ENCODE data around the gene CTAG1A.
"Not testable (repeated sequence)": the region's sequence is repeated elsewhere in the genome, so short reads cannot be mapped to it uniquely, and the experiment has no call there.

Gene CTAG1A

GRCh38 chrX:154608823-154609222 is 23.9 kb downstream of the CTAG1A start:
- not testable (repeated sequence) for H3K36me3 ChIP-seq (ENCODE audit: control insufficient read depth in 2 of 2, insufficient read depth in 2 of 2, low read length in 2 of 2); H3K4me3 ChIP-seq (ENCODE audit: low read length in 2 of 2); H3K27me3 ChIP-seq (ENCODE audit: control insufficient read depth in 2 of 2, insufficient read depth in 2 of 2, low read length in 2 of 2); H3K4me1 ChIP-seq (ENCODE audit: control insufficient read depth in 2 of 2, insufficient read depth in 2 of 2, low read length in 2 of 2); H3K9me3 ChIP-seq (ENCODE audit: control insufficient read depth in 2 of 2, low read length in 2 of 2); H3K9ac ChIP-seq (ENCODE audit: low read depth in 1 of 2, low read length in 2 of 2); H3K27ac ChIP-seq (ENCODE audit: low read depth in 2 of 2, low read length in 2 of 2)

DNA sequence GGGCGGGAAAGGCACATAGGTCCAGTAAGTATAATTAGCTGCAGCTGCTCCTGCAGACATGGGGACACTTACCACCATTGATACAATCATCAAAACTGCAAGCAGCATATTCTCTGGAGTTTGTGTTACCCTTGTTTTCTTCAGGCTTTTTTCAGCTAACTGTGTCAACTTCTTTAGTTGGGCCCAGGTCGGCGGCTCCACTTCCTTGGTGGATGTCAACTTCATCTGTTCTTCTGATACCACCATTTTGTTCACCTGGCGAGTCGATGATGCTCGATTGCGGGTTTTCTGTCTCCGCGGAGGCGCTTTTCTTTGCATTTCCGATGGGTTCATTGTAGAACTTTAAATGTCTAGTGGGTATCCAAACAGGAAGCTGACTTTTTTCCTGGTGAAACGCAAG is 26.2 kb downstream of the CTAG1A start:
- H3K4me3 ChIP-seq (ENCODE audit: low read length in 2 of 2); H3K9ac ChIP-seq (ENCODE audit: low read depth in 1 of 2, low read length in 2 of 2); H3K4me1 ChIP-seq (ENCODE audit: control insufficient read depth in 2 of 2, insufficient read depth in 2 of 2, low read length in 2 of 2); H3K27me3 ChIP-seq (ENCODE audit: control insufficient read depth in 2 of 2, insufficient read depth in 2 of 2, low read length in 2 of 2); H3K27ac ChIP-seq (ENCODE audit: low read depth in 2 of 2, low read length in 2 of 2); H3K36me3 ChIP-seq (ENCODE audit: control insufficient read depth in 2 of 2, insufficient read depth in 2 of 2, low read length in 2 of 2); H3K9me3 ChIP-seq (ENCODE audit: control insufficient read depth in 2 of 2, low read length in 2 of 2): not testable (repeated sequence)

GRCh38 chrX:154613586-154613985 is 28.7 kb downstream of the CTAG1A start:
- not testable (repeated sequence) for H3K9me3 ChIP-seq (ENCODE audit: control insufficient read depth in 2 of 2, low read length in 2 of 2); H3K27me3 ChIP-seq (ENCODE audit: control insufficient read depth in 2 of 2, insufficient read depth in 2 of 2, low read length in 2 of 2); H3K4me1 ChIP-seq (ENCODE audit: control insufficient read depth in 2 of 2, insufficient read depth in 2 of 2, low read length in 2 of 2); H3K9ac ChIP-seq (ENCODE audit: low read depth in 1 of 2, low read length in 2 of 2); H3K4me3 ChIP-seq (ENCODE audit: low read length in 2 of 2); H3K27ac ChIP-seq (ENCODE audit: low read depth in 2 of 2, low read length in 2 of 2); H3K36me3 ChIP-seq (ENCODE audit: control insufficient read depth in 2 of 2, insufficient read depth in 2 of 2, low read length in 2 of 2)

DNA sequence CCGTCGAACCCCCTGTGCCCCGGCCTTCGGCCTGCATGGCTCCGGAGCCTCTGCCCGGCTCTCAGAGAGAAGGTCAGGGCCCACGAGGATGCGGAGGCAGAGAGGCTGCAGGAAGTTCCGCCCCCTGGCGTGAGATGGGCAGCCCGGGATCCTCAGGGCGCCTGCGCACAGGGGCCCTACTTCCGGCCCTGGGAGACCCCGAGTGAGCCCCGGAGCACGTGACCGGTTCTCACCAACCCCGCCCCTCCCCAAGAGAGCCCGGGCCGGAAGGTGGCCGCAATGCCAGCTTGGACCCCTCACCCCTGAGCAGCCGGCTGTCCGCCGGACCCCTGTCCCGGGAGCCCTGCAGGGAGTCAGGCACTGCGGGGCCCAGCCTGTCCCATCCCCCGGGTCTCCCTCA is 34.2 kb downstream of the CTAG1A start, which contains the start of gene CTAG1B:
Gene CTAG1B, minus strand, starts transcription at position 101 of the 400 bp plus-strand sequence. Its CDS starts 64 bp downstream, at position 37.
- H3K4me3 ChIP-seq (ENCODE audit: low read length in 2 of 2); H3K9ac ChIP-seq (ENCODE audit: low read depth in 1 of 2, low read length in 2 of 2); H3K36me3 ChIP-seq (ENCODE audit: control insufficient read depth in 2 of 2, insufficient read depth in 2 of 2, low read length in 2 of 2); H3K9me3 ChIP-seq (ENCODE audit: control insufficient read depth in 2 of 2, low read length in 2 of 2); H3K27me3 ChIP-seq (ENCODE audit: control insufficient read depth in 2 of 2, insufficient read depth in 2 of 2, low read length in 2 of 2); H3K4me1 ChIP-seq (ENCODE audit: control insufficient read depth in 2 of 2, insufficient read depth in 2 of 2, low read length in 2 of 2); H3K27ac ChIP-seq (ENCODE audit: low read depth in 2 of 2, low read length in 2 of 2): not testable (repeated sequence)

- H3K4me3 ChIP-seq (ENCODE audit: low read length in 2 of 2); H3K27me3 ChIP-seq (ENCODE audit: control insufficient read depth in 2 of 2, insufficient read depth in 2 of 2, low read length in 2 of 2); H3K36me3 ChIP-seq (ENCODE audit: control insufficient read depth in 2 of 2, insufficient read depth in 2 of 2, low read length in 2 of 2); H3K9me3 ChIP-seq (ENCODE audit: control insufficient read depth in 2 of 2, low read length in 2 of 2); H3K27ac ChIP-seq (ENCODE audit: low read depth in 2 of 2, low read length in 2 of 2); H3K4me1 ChIP-seq (ENCODE audit: control insufficient read depth in 2 of 2, insufficient read depth in 2 of 2, low read length in 2 of 2); H3K9ac ChIP-seq (ENCODE audit: low read depth in 1 of 2, low read length in 2 of 2): not testable (repeated sequence)
Observed at GRCh38 chrX:154620767-154621414, 36.0 kb downstream of the CTAG1A start.

GRCh38 chrX:154628960-154629359 is 44.0 kb downstream of the CTAG1A start:
- not testable (repeated sequence) for H3K27me3 ChIP-seq (ENCODE audit: control insufficient read depth in 2 of 2, insufficient read depth in 2 of 2, low read length in 2 of 2); H3K36me3 ChIP-seq (ENCODE audit: control insufficient read depth in 2 of 2, insufficient read depth in 2 of 2, low read length in 2 of 2); H3K4me3 ChIP-seq (ENCODE audit: low read length in 2 of 2); H3K9ac ChIP-seq (ENCODE audit: low read depth in 1 of 2, low read length in 2 of 2); H3K4me1 ChIP-seq (ENCODE audit: control insufficient read depth in 2 of 2, insufficient read depth in 2 of 2, low read length in 2 of 2); H3K27ac ChIP-seq (ENCODE audit: low read depth in 2 of 2, low read length in 2 of 2); H3K9me3 ChIP-seq (ENCODE audit: control insufficient read depth in 2 of 2, low read length in 2 of 2)

DNA sequence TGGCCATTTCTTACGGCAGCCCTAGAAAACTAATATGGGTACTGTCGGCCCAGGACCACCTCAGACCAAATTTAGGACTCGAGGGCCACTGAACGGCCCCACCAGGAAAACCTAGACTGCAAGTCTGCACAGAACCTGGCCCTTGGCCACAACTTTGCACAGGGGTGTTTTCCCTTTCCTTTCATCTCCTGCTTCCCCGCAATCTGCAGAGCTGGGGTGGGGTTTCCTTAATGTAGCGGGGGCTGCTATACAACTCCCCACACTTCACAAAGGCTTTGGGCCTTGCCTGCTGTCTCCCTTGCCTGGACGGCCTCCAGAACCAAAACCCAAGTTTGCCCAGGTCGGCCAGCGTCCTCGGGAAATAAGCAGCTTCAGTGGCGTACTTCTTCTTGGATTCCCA is 46.0 kb downstream of the CTAG1A start:
- not testable (repeated sequence) for H3K36me3 ChIP-seq (ENCODE audit: control insufficient read depth in 2 of 2, insufficient read depth in 2 of 2, low read length in 2 of 2); H3K27me3 ChIP-seq (ENCODE audit: control insufficient read depth in 2 of 2, insufficient read depth in 2 of 2, low read length in 2 of 2); H3K4me1 ChIP-seq (ENCODE audit: control insufficient read depth in 2 of 2, insufficient read depth in 2 of 2, low read length in 2 of 2); H3K4me3 ChIP-seq (ENCODE audit: low read length in 2 of 2); H3K9ac ChIP-seq (ENCODE audit: low read depth in 1 of 2, low read length in 2 of 2); H3K27ac ChIP-seq (ENCODE audit: low read depth in 2 of 2, low read length in 2 of 2); H3K9me3 ChIP-seq (ENCODE audit: control insufficient read depth in 2 of 2, low read length in 2 of 2)

DNA sequence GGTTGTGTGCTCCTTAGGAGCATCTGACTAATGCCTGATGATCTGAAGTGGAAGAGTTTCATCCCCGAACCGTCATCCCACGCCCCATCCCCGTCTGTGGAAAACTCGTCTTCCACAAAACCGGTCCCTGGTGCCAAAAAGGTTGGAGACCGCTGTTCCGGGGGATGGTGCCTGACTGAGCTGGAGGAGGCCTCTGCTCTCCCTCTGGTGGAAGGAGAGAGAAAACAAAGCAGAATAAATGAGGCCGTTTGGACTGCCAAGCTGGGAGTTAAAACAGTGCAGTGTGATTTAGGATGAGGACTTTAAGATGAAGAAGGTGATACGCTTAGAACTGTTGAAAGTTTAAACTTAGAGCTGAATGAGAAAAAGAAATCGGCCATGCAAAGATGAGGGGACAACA is 48.7 kb downstream of the CTAG1A start:
- H3K4me1 ChIP-seq (ENCODE audit: control insufficient read depth in 2 of 2, insufficient read depth in 2 of 2, low read length in 2 of 2); H3K9ac ChIP-seq (ENCODE audit: low read depth in 1 of 2, low read length in 2 of 2); H3K27ac ChIP-seq (ENCODE audit: low read depth in 2 of 2, low read length in 2 of 2): not testable (repeated sequence)

More for the DNA sequence above, 48.7 kb downstream of the CTAG1A start:
- H3K27me3 ChIP-seq (ENCODE audit: control insufficient read depth in 2 of 2, insufficient read depth in 2 of 2, low read length in 2 of 2); H3K4me3 ChIP-seq (ENCODE audit: low read length in 2 of 2); H3K36me3 ChIP-seq (ENCODE audit: control insufficient read depth in 2 of 2, insufficient read depth in 2 of 2, low read length in 2 of 2); H3K9me3 ChIP-seq (ENCODE audit: control insufficient read depth in 2 of 2, low read length in 2 of 2): not testable (repeated sequence)

All from mucosa of rectum (tissue), 2 donors.